MM.1S (cell line): ENCODE results near the gene TRAM2.

Experiments
- DNase-seq: peaks from one replicate; pipeline ENCODE4 v3.0.0-alpha.2; 2015
- H2AFZ ChIP-seq: fragments of 300-600 bp; sonication (generic); 2 replicates; pipeline ENCODE4 v1.6.0; 2016; ENCODE audit warnings: antibody characterized with exemption, low read length
- H3F3A ChIP-seq: fragments of 300-600 bp; sonication (generic); 2 replicates; pipeline ENCODE4 v1.6.1; 2016; ENCODE audit warnings: mild to moderate bottlenecking, antibody characterized with exemption, low read length, moderate library complexity, mixed read lengths; ENCODE audit not compliant: insufficient read depth
- H3K27ac ChIP-seq: fragments of 300-600 bp; sonication (generic); 2 replicates; pipeline ENCODE4 v1.5.1; 2016; ENCODE audit warnings: mild to moderate bottlenecking, low read length
- H3K27me3 ChIP-seq: fragments of 300-600 bp; sonication (generic); replicated peaks from 2 replicates; pipeline ENCODE4 v1.6.0; 2016; ENCODE audit warnings: low read length; ENCODE audit not compliant: insufficient read depth
- H3K36me3 ChIP-seq: fragments of 300-600 bp; sonication (generic); replicated peaks from 2 replicates; pipeline ENCODE4 v1.6.1; 2016; ENCODE audit warnings: mild to moderate bottlenecking, low read length, mixed read lengths; ENCODE audit not compliant: insufficient read depth
- H3K4me1 ChIP-seq: fragments of 300-600 bp; sonication (generic); 2 replicates; pipeline ENCODE4 v1.6.1; 2016; ENCODE audit warnings: low read length, mixed read lengths
- H3K4me2 ChIP-seq: fragments of 300-600 bp; sonication (generic); 2 replicates; pipeline ENCODE4 v1.6.0; 2016; ENCODE audit warnings: low read depth, low read length
- H3K4me3 ChIP-seq: fragments of 300-600 bp; sonication (generic); 2 replicates; pipeline ENCODE4 v1.5.1; 2016; ENCODE audit warnings: low read length, mixed read lengths
- H3K79me2 ChIP-seq: fragments of 300-600 bp; sonication (generic); 2 replicates; pipeline ENCODE4 v1.6.1; 2016; ENCODE audit warnings: mixed run types, low read length, mixed read lengths
- H3K9ac ChIP-seq: fragments of 300-600 bp; sonication (generic); 2 replicates; pipeline ENCODE4 v1.6.1; 2016; ENCODE audit warnings: low read length, mixed read lengths
- H3K9me2 ChIP-seq: fragments of 300-600 bp; sonication (generic); replicated peaks from 2 replicates; pipeline ENCODE4 v1.6.1; 2016; ENCODE audit warnings: mild to moderate bottlenecking, low read length, mixed read lengths; ENCODE audit not compliant: insufficient read depth
- H3K9me3 ChIP-seq: fragments of 300-600 bp; sonication (generic); replicated peaks from 2 replicates; pipeline ENCODE4 v1.6.1; 2016; ENCODE audit warnings: mild to moderate bottlenecking, low read length, mixed read lengths; ENCODE audit not compliant: insufficient read depth
- H4K20me1 ChIP-seq: fragments of 300-600 bp; sonication (generic); 2 replicates; pipeline ENCODE4 v1.6.1; 2016; ENCODE audit warnings: mild to moderate bottlenecking, low read length, moderate library complexity, mixed read lengths; ENCODE audit not compliant: insufficient read depth
- EZH2 ChIP-seq: fragments of 300-600 bp; sonication (generic); optimal IDR thresholded peaks from 2 replicates; pipeline ENCODE3; 2017; ENCODE audit warnings: low read depth, mild to moderate bottlenecking, antibody characterized with exemption, low read length, mixed read lengths
- EZH2phosphoT487 ChIP-seq: fragments of 300-600 bp; sonication (generic); IDR thresholded peaks from 2 replicates; pipeline ENCODE4 v1.6.1; 2018; ENCODE audit warnings: antibody characterized with exemption, low read length
- TF ChIP-seq, protein P1 (sequence below): fragments of 300-600 bp; sonication (generic); IDR thresholded peaks from 2 replicates; pipeline ENCODE4 v1.5.1; 2016; ENCODE audit warnings: antibody characterized with exemption, low read length, mixed read lengths

The TRAM2 gene

DNA sequence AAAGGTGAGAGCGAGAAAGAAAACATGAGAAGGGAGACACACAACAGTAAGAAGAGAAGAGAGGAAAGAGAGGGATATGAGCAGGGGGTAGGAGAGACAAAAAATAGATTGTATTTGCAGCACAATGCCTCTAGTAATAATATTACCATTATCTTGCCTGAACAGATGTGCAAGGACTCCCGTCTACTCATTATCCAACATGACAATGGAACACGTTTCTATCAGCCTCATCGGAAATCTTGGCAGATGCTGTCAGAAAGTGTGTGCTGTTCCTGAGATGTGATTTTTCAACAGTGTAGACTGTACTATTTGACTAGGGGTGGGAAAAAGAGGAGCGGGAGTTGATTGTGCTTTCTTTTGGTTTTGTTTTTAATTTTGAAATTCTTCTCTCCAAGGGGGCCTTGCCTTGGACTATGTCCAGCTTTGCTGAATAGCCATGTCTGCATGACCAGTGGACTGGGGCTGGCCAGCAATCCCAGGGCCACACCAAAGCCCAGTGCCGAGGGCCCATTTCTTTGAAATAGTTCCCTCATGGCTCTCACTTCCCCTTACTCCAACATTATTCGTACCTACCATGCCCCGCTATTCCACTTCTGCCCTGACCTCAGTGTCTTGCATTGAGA, 11.3 kb upstream of the TRAM2 start:
- H3K4me2 ChIP-seq: no peak overlapping the region
- peaks cover 9% of the 10 kb centered on the region for H3K4me1 ChIP-seq
- no peaks in the 10 kb centered on the region for H3K9me2 ChIP-seq
- no peaks in the 10 kb centered on the region for H3K79me2 ChIP-seq
- no peak overlapping the region for H3K27ac ChIP-seq
- H3K27me3 ChIP-seq: no peaks in the 10 kb centered on the region
- H2AFZ ChIP-seq: no peak overlapping the region
- H4K20me1 ChIP-seq: no peaks in the 10 kb centered on the region
- no peak for DNase-seq
- H3K9ac ChIP-seq: no peak overlapping the region
- no peaks in the 10 kb centered on the region for H3K9me3 ChIP-seq
- H3K4me3 ChIP-seq: no peak overlapping the region
- no peaks in the 10 kb centered on the region for H3F3A ChIP-seq
- H3K36me3 ChIP-seq: no peaks in the 10 kb centered on the region
- TF ChIP-seq EZH2: no peak
- TF ChIP-seq, protein P1, sequence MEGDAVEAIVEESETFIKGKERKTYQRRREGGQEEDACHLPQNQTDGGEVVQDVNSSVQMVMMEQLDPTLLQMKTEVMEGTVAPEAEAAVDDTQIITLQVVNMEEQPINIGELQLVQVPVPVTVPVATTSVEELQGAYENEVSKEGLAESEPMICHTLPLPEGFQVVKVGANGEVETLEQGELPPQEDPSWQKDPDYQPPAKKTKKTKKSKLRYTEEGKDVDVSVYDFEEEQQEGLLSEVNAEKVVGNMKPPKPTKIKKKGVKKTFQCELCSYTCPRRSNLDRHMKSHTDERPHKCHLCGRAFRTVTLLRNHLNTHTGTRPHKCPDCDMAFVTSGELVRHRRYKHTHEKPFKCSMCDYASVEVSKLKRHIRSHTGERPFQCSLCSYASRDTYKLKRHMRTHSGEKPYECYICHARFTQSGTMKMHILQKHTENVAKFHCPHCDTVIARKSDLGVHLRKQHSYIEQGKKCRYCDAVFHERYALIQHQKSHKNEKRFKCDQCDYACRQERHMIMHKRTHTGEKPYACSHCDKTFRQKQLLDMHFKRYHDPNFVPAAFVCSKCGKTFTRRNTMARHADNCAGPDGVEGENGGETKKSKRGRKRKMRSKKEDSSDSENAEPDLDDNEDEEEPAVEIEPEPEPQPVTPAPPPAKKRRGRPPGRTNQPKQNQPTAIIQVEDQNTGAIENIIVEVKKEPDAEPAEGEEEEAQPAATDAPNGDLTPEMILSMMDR: no peak
- no peak for TF ChIP-seq EZH2phosphoT487

DNA sequence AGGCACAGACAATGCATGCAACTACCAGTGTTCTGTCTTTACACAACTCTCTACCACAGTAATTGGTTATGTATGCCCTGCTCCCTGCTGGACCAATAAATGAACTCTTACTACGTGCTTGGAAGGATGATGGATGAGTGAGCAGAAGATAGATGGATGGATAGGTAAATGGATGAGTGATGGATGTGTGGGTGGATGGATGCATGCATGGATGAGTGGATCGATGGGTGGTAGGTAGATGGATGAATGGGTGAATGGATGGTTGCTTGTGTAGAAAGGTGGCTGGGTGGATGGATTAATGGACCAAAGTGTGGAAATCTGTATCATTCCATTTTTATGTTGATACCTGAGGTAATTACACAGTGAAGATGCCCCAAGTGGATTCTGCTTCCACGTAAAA, 10.1 kb upstream of the TRAM2 start:
- Histone ChIP-seq H3K4me2 (no peak overlapping the region), H3K9ac (no peak overlapping the region), H3K27me3 (no peaks in the 10 kb centered on the region), H2AFZ (no peak overlapping the region), H4K20me1 (no peaks in the 10 kb centered on the region), H3K4me1 (peaks cover 9% of the 10 kb centered on the region), H3K9me3 (no peaks in the 10 kb centered on the region), H3K4me3 (no peak overlapping the region), H3K9me2 (no peaks in the 10 kb centered on the region), H3K79me2 (no peaks in the 10 kb centered on the region), H3K36me3 (no peaks in the 10 kb centered on the region), H3K27ac (no peak overlapping the region), H3F3A (no peaks in the 10 kb centered on the region)
- DNase-seq: no peak
- no peak for TF ChIP-seq EZH2phosphoT487
- no peak for TF ChIP-seq EZH2
- TF ChIP-seq, protein P1: no peak

DNA sequence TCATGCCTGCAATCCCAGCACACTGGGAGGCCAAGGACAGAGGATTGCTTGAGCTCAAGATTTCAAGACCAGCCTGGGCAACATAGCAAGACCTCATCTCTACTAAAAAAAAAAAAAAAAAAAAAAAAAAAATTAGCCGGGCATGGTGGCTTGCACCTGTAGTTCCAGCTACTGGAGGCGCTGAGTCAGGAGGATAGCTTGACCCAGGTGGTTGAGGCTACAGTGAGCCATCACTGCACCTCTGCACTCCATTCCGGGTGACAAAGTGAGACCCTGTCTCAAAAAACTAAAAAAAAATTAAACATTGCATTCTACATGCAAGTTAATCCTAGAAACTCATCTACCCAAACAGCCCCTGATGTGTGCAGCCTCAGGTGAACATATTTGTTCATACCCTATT, 7.3 kb upstream of the TRAM2 start:
- H3K4me2 ChIP-seq: no peak overlapping the region

More for the DNA sequence above, 7.3 kb upstream of the TRAM2 start:
- no peaks in the 10 kb centered on the region for H3K36me3 ChIP-seq
- no peaks in the 10 kb centered on the region for H4K20me1 ChIP-seq
- H3K79me2 ChIP-seq: no peaks in the 10 kb centered on the region
- no peaks in the 10 kb centered on the region for H3K27me3 ChIP-seq
- H3K4me3 ChIP-seq: no peak overlapping the region
- no peak overlapping the region for H3K9ac ChIP-seq
- no peak overlapping the region for H2AFZ ChIP-seq
- TF ChIP-seq, protein P1: no peak
- no peak for TF ChIP-seq EZH2
- TF ChIP-seq EZH2phosphoT487: no peak
- no peaks in the 10 kb centered on the region for H3F3A ChIP-seq
- peaks cover 9% of the 10 kb centered on the region for H3K4me1 ChIP-seq
- peak; percentile 47 for DNase-seq
- H3K27ac ChIP-seq: no peak overlapping the region; the same call in 1 of the 2 replicates
- no peaks in the 10 kb centered on the region for H3K9me2 ChIP-seq
- no peaks in the 10 kb centered on the region for H3K9me3 ChIP-seq
